C4-2B (cell line): Measurements from ENCODE around the gene EPB41L4B.

Source experiments
- H3K27ac ChIP-seq: fragments of 450-650 bp; 2 replicates; pipeline ENCODE4 v1.5.1; 2017
- CTCF ChIP-seq: fragments of 450-650 bp; conservative IDR thresholded peaks from 2 replicates; pipeline ENCODE4 v1.5.1; 2017; ENCODE audit warnings: mild to moderate bottlenecking
- ZFX ChIP-seq: fragments of 450-650 bp; IDR thresholded peaks from 2 replicates; pipeline ENCODE4 v1.6.1; 2017

The EPB41L4B gene

GRCh38 chr9:109276469-109277440 lies 44.1 kb downstream of the EPB41L4B start:
- no peak overlapping the region for H3K27ac ChIP-seq
- no peak for TF ChIP-seq CTCF
- no peak for TF ChIP-seq ZFX

GRCh38 chr9:109274884-109275730 lies 45.8 kb downstream of the EPB41L4B start:
- TF ChIP-seq CTCF (no peak), ZFX (no peak)
- H3K27ac ChIP-seq = no peak overlapping the region

- TF ChIP-seq CTCF (no peak), ZFX (no peak)
- H3K27ac ChIP-seq = no peak overlapping the region
Measured at GRCh38 chr9:109273869-109274268, 47.0 kb downstream of the EPB41L4B start.

GRCh38 chr9:109272745-109273144 lies 48.1 kb downstream of the EPB41L4B start:
- no peak overlapping the region for H3K27ac ChIP-seq
- TF ChIP-seq ZFX = no peak
- no peak for TF ChIP-seq CTCF

GRCh38 chr9:109272045-109272444 lies 48.8 kb downstream of the EPB41L4B start:
- TF ChIP-seq CTCF = no peak
- TF ChIP-seq ZFX = no peak
- H3K27ac ChIP-seq = no peak overlapping the region

GRCh38 chr9:109270971-109271925 lies 49.6 kb downstream of the EPB41L4B start:
- no peak overlapping the region for H3K27ac ChIP-seq
- TF ChIP-seq CTCF (no peak), ZFX (no peak)
